ENCODE results near the gene RTCB.
A peak's percentile ranks its signal among the peaks of the same experiment; 100 is the strongest.
"Not testable (repeated sequence)": the region's sequence is repeated elsewhere in the genome, so short reads cannot be mapped to it uniquely, and the experiment has no call there.

Gene RTCB

DNA sequence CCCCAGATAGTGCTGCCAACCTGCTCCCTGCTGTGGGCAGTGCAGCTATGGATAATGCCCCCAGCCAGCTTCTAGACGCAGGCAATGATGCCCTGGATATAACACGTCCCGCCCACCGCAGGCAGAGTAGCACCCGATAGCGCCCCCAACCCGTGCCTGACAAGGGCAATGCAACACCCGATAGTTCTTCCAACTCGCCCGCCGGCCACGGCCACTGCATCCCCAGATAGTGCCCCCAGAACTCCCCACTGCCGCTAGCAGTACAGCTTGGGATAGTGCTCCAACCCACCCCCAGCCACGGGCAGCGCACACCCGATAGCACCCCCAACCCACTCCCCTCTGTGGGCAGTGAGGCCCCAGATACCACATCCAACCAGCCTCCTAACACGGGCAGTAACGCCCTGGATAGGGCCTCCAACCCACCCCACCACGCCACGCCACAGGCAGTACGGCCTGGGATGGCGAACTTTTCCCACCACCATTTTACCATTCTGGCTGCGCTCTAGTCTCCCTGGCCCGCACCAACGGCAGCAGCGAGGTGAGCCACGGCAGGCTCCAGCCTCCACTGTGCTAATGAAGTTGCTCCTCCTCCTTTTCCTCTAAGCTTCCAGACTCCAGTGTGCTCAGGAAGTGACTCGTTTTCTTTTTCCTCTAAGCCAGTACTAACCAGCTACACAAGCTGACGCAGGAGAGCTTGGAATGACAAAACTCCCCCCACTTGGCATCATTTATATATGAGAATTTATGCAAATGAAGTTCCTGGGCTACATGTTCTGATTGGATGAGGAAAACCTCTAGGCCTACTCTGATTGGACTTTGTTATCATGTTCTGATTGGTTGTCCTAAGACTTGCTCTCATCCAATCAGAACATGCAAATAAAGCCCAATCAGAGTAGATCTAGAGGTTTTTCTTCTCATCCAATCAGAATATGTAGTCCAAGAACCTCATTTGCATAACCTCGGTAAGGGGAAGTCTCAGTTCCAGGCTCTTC lies 57.4 kb downstream of the RTCB start:
- peaks cover 26% of the 10 kb centered on the region for H3K36me3 ChIP-seq (ENCODE audit: low read depth)
- no peaks in the 10 kb centered on the region for H3K9me3 ChIP-seq (ENCODE audit: severe bottlenecking)
- no peaks in the 10 kb centered on the region for H3K27me3 ChIP-seq (ENCODE audit: insufficient read depth, poor library complexity, severe bottlenecking)
- H3K27ac ChIP-seq (ENCODE audit: poor library complexity, severe bottlenecking) = peak overlapping the region; percentile 72
- peak overlapping the region; percentile 79 for H3K4me3 ChIP-seq (ENCODE audit: severe bottlenecking)
- no peaks in the 10 kb centered on the region for H3K4me1 ChIP-seq (ENCODE audit: insufficient read depth, poor library complexity, severe bottlenecking)
- TF ChIP-seq, protein P1, sequence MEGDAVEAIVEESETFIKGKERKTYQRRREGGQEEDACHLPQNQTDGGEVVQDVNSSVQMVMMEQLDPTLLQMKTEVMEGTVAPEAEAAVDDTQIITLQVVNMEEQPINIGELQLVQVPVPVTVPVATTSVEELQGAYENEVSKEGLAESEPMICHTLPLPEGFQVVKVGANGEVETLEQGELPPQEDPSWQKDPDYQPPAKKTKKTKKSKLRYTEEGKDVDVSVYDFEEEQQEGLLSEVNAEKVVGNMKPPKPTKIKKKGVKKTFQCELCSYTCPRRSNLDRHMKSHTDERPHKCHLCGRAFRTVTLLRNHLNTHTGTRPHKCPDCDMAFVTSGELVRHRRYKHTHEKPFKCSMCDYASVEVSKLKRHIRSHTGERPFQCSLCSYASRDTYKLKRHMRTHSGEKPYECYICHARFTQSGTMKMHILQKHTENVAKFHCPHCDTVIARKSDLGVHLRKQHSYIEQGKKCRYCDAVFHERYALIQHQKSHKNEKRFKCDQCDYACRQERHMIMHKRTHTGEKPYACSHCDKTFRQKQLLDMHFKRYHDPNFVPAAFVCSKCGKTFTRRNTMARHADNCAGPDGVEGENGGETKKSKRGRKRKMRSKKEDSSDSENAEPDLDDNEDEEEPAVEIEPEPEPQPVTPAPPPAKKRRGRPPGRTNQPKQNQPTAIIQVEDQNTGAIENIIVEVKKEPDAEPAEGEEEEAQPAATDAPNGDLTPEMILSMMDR (IDR thresholded peaks at IDR 0.05; ENCODE audit: poor library complexity, severe bottlenecking) = peak; percentile 34
- DNase-seq (ENCODE audit: low spot score) = no peak
- ATAC-seq (ENCODE audit: low read depth) = peak; percentile 81

DNA sequence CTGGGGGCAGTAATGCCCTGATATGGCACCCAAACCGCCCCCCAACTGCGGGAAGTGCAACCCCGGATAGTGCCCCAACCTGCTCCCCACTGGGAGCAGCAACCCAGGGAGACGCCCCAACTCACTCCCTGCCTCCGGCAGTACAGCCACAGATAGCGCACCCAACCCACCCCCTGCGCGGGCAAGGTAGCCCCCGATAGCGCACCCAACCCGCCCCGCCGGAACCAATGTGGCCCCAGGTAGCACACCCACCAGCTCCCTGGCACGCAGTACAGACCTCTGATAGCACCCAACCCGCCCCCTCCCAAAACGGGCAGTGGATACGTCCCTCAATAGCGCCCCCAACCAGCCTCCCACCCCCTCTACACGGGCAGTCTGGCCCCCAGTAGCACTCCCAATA lies 58.2 kb downstream of the RTCB start:
- DNase-seq (ENCODE audit: low spot score) (no peak), ATAC-seq (ENCODE audit: low read depth) (no peak)
- TF ChIP-seq, protein P1 (IDR thresholded peaks at IDR 0.05; ENCODE audit: poor library complexity, severe bottlenecking) = no peak
- peaks cover 27% of the 10 kb centered on the region for H3K36me3 ChIP-seq (ENCODE audit: low read depth)
- peak overlapping the region; percentile 72 for H3K27ac ChIP-seq (ENCODE audit: poor library complexity, severe bottlenecking)
- H3K4me1 ChIP-seq (ENCODE audit: insufficient read depth, poor library complexity, severe bottlenecking) = no peaks in the 10 kb centered on the region
- H3K27me3 ChIP-seq (ENCODE audit: insufficient read depth, poor library complexity, severe bottlenecking) = no peaks in the 10 kb centered on the region
- no peaks in the 10 kb centered on the region for H3K9me3 ChIP-seq (ENCODE audit: severe bottlenecking)
- peak overlapping the region; percentile 79 for H3K4me3 ChIP-seq (ENCODE audit: severe bottlenecking)

DNA sequence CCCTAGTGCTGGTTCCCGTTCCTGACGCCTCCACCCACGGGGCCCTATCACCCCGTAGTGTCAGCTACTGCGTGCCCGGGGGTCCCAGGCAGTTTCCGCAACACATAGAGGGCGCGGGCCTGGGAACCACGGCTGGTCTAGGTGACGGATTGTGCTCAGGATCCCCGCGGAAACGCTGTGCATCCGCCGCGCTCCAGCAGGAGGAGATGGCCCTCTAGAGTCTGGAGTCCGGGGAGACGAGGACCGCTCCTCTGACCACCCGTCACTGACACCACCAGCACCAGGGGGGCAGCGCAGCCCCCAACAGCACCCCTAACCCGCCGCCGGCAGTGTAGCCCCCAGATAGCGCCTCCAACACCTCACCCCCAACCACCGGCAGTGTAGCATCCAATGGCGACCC lies 58.8 kb downstream of the RTCB start:
- H3K27ac ChIP-seq (ENCODE audit: poor library complexity, severe bottlenecking) = no peak overlapping the region
- ATAC-seq (ENCODE audit: low read depth) = no peak
- peaks cover 32% of the 10 kb centered on the region for H3K36me3 ChIP-seq (ENCODE audit: low read depth)
- no peaks in the 10 kb centered on the region for H3K4me1 ChIP-seq (ENCODE audit: insufficient read depth, poor library complexity, severe bottlenecking)
- peak overlapping the region; percentile 79 for H3K4me3 ChIP-seq (ENCODE audit: severe bottlenecking)
- DNase-seq (ENCODE audit: low spot score) = no peak
- no peaks in the 10 kb centered on the region for H3K27me3 ChIP-seq (ENCODE audit: insufficient read depth, poor library complexity, severe bottlenecking)
- no peaks in the 10 kb centered on the region for H3K9me3 ChIP-seq (ENCODE audit: severe bottlenecking)
- TF ChIP-seq, protein P1 (IDR thresholded peaks at IDR 0.05; ENCODE audit: poor library complexity, severe bottlenecking) = no peak

DNA sequence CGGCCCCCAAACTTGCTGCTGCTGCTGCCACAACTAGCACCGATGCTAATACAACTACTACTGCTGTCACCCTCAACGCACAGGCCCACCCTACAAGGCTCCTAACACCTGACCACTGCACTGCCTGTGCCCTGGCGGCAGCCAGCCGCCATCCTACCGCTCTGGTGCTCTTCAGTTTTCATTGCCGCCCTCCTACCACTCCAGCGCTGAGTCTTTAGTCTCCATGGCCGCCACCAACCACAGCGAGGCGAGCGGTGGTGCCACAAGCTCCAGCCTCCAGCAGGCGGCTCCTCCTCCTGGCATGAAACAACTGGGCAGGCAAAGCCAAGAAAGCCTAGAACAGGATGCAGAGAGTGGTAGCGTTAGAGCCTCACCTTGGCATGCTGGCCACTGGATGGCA lies 59.4 kb downstream of the RTCB start:
- Histone ChIP-seq H3K27me3 (ENCODE audit: insufficient read depth, poor library complexity, severe bottlenecking) (no peaks in the 10 kb centered on the region), H3K36me3 (ENCODE audit: low read depth) (peaks cover 35% of the 10 kb centered on the region), H3K4me3 (ENCODE audit: severe bottlenecking) (no peak overlapping the region), H3K9me3 (ENCODE audit: severe bottlenecking) (no peaks in the 10 kb centered on the region), H3K27ac (ENCODE audit: poor library complexity, severe bottlenecking) (no peak overlapping the region), H3K4me1 (ENCODE audit: insufficient read depth, poor library complexity, severe bottlenecking) (no peaks in the 10 kb centered on the region)
- ATAC-seq (ENCODE audit: low read depth) (no peak), DNase-seq (ENCODE audit: low spot score) (no peak)
- TF ChIP-seq, protein P1 (IDR thresholded peaks at IDR 0.05; ENCODE audit: poor library complexity, severe bottlenecking) = no peak

DNA sequence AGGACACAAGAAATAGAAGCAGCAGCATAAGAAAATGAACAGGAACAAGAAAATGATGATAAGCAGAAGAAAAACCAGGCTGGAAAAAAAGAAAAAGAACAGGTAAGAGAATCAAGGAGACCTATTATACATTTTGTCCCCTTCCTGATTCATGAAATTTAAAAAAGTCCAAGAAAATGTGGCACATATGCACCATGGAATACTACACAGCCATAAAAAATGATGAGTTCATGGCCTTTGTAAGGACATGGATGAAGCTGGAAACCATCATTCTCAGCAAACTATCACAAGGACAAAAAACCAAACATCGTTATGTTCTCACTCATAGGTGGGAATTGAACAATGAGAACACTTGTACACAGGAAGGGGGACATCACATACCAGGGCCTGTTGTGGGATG lies 60.2 kb downstream of the RTCB start:
- not testable (repeated sequence) for H3K9me3 ChIP-seq (ENCODE audit: severe bottlenecking); H3K27ac ChIP-seq (ENCODE audit: poor library complexity, severe bottlenecking); H3K4me1 ChIP-seq (ENCODE audit: insufficient read depth, poor library complexity, severe bottlenecking); H3K4me3 ChIP-seq (ENCODE audit: severe bottlenecking); DNase-seq (ENCODE audit: low spot score); ATAC-seq (ENCODE audit: low read depth); H3K27me3 ChIP-seq (ENCODE audit: insufficient read depth, poor library complexity, severe bottlenecking)
- H3K36me3 ChIP-seq (ENCODE audit: low read depth) = peaks cover 35% of the 10 kb centered on the region
